ENCODE measurements around the gene CADM1.
"Not testable (repeated sequence)": the region's sequence is repeated elsewhere in the genome, so short reads cannot be mapped to it uniquely, and the experiment has no call there.

CADM1 gene

GRCh38 chr11:115476463-115477286 is 27.5 kb downstream of the CADM1 start:
- DNase-seq (ENCODE audit: low read depth in 2 of 2): no peak

GRCh38 chr11:115475564-115475963 is 28.7 kb downstream of the CADM1 start:
- DNase-seq (ENCODE audit: low read depth in 2 of 2): no peak

GRCh38 chr11:115474306-115474705 is 29.9 kb downstream of the CADM1 start:
- not testable (repeated sequence) for DNase-seq (ENCODE audit: low read depth in 2 of 2)

- no peak for DNase-seq (ENCODE audit: low read depth in 2 of 2)
Measured at GRCh38 chr11:115473167-115473566, 31.0 kb downstream of the CADM1 start.

GRCh38 chr11:115471367-115471766 is 32.8 kb downstream of the CADM1 start:
- no peak for DNase-seq (ENCODE audit: low read depth in 2 of 2)

GRCh38 chr11:115470928-115471327 is 33.3 kb downstream of the CADM1 start:
- no peak for DNase-seq (ENCODE audit: low read depth in 2 of 2)

- DNase-seq (ENCODE audit: low read depth in 2 of 2): no peak
Measured at GRCh38 chr11:115469361-115469760, 34.9 kb downstream of the CADM1 start.

- no peak for DNase-seq (ENCODE audit: low read depth in 2 of 2)
Measured at GRCh38 chr11:115466122-115466521, 38.1 kb downstream of the CADM1 start.

GRCh38 chr11:115464269-115464668 is 39.9 kb downstream of the CADM1 start:
- peak; percentile 78 to 79 for DNase-seq (ENCODE audit: low read depth in 2 of 2)

GRCh38 chr11:115463606-115464005 is 40.6 kb downstream of the CADM1 start:
- DNase-seq (ENCODE audit: low read depth in 2 of 2): no peak

GRCh38 chr11:115462757-115463156 is 41.5 kb downstream of the CADM1 start:
- no peak for DNase-seq (ENCODE audit: low read depth in 2 of 2)

GRCh38 chr11:115462004-115462541 is 42.1 kb downstream of the CADM1 start:
- DNase-seq (ENCODE audit: low read depth in 2 of 2): no peak

- DNase-seq (ENCODE audit: low read depth in 2 of 2): no peak
Measured at GRCh38 chr11:115460512-115460911, 43.7 kb downstream of the CADM1 start.

GRCh38 chr11:115459563-115459962 is 44.7 kb downstream of the CADM1 start:
- peak; percentile 70 to 74 for DNase-seq (ENCODE audit: low read depth in 2 of 2)

- DNase-seq (ENCODE audit: low read depth in 2 of 2): no peak
Measured at GRCh38 chr11:115458877-115459276, 45.3 kb downstream of the CADM1 start.

GRCh38 chr11:115456019-115456418 is 48.2 kb downstream of the CADM1 start:
- peak; percentile 39 to 49 for DNase-seq (ENCODE audit: low read depth in 2 of 2)

GRCh38 chr11:115455613-115456012 is 48.6 kb downstream of the CADM1 start:
- DNase-seq (ENCODE audit: low read depth in 2 of 2): no peak

GRCh38 chr11:115454525-115454924 is 49.7 kb downstream of the CADM1 start:
- no peak for DNase-seq (ENCODE audit: low read depth in 2 of 2)

- no peak for DNase-seq (ENCODE audit: low read depth in 2 of 2)
Measured at GRCh38 chr11:115453693-115454490, 50.3 kb downstream of the CADM1 start.

GRCh38 chr11:115452241-115452640 is 52.0 kb downstream of the CADM1 start:
- no peak for DNase-seq (ENCODE audit: low read depth in 2 of 2)

- no peak for DNase-seq (ENCODE audit: low read depth in 2 of 2)
Measured at GRCh38 chr11:115450519-115450918, 53.7 kb downstream of the CADM1 start.

GRCh38 chr11:115447273-115447864 is 56.8 kb downstream of the CADM1 start:
- DNase-seq (ENCODE audit: low read depth in 2 of 2): no peak
